Raji (cell line): ENCODE data around the gene MBD3.

Experiments used
- POLR2A ChIP-seq: IDR thresholded peaks from 2 replicates; pipeline ENCODE4 v1.6.1; 2011; ENCODE audit warnings: low read depth, low read length, control low read depth; ENCODE audit not compliant: insufficient read depth

MBD3 gene

DNA sequence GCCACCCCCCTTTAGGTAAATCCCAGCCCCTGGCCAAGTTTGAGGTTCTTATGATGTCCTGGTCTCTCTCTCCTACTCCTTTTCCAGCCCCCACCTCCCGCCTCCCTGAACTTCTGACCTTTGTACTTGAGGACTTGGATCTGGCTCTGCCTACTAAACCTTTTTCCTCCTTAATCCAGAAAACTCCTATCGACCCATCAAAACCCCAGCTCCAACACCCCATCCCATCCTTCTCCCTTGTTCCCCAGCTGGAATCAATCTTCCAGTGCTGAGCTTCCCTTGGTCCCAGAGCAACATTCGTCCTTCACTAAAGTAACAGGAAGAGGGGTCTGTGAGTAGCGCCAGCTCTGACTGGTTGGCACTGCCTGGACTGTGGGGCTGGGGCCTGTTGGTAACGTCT, 29.9 kb upstream of the MBD3 start:
- no peak for TF ChIP-seq POLR2A

DNA sequence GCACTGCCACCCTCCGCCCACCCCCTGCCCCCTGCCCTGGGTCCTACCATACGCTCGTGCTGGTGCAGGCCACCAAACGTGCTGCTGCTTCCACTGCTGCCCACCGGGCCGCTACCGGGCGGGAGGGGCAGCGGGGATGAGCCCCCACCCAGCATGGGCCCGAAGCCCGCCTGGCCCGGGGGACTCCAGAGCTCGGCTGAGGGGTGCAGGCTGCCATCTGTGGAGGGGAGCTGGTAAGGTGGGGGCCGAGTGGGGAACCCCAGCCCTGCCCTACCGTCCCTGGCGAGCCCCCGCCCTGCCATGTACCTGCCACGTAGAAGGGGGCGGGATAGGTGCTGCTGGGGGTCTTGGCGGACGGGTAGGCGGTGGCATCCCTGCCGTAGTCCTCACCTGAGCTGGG, 29.3 kb upstream of the MBD3 start:
- TF ChIP-seq POLR2A, result no peak

DNA sequence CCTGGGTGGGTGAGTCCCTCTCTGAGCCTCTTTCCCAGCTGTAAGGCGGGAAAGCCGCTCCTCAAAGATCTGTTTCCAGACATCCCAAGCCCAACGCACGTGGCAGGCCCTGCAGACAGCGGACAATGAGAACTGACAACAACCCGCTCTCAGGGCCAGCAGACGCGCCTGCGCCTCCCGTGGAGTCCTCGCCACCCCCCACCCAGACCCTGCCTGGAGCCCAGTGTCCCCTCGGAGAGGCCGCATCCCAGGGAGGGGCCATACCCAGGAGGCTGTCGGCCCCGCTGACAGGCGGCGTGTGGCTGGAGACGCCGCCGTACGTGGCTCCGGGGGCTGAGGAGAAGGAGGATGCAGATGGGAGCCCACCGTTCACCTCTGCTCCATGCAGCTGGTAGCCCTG, 28.9 kb upstream of the MBD3 start:
- no peak for TF ChIP-seq POLR2A

DNA sequence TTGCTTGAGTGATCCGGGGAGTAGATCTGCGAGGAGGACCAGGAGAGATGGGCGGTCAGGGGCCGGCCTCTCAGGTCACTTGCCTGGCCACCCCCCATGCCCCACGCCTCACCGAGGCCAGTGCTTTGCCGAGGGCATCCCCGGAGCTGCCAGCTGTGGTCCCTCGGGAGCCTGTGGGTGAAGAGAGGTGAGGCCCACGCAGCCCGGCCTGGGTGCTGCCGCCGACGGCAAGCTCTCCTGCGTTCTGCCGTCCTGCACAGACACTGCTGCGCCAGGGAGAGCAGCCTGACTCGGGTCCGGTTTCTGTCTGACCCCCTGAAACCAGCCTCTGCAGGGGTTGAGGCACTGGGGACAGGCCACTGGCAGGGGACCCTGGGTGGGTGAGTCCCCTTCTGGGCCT, 28.4 kb upstream of the MBD3 start:
- no peak for TF ChIP-seq POLR2A

DNA sequence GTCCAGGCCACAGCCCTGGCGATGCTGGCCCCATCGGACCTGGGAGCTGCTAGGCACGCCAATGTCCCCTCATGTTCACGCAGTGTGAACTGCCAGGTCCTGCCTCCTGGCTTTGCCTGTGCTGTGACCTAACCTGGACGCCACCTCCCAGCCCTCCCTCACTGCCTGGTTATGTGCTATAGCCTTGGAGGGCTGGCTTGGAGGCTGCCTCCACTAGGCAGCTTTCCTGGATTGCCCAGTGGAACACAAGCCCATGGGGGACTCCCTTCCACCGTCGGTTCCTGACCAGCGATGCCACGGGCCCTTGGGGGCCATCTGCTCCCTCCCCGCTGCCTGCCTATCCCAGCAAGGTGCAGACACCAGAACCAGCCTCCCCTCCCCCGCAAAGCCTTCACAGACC, 27.8 kb upstream of the MBD3 start:
- TF ChIP-seq POLR2A, result no peak

DNA sequence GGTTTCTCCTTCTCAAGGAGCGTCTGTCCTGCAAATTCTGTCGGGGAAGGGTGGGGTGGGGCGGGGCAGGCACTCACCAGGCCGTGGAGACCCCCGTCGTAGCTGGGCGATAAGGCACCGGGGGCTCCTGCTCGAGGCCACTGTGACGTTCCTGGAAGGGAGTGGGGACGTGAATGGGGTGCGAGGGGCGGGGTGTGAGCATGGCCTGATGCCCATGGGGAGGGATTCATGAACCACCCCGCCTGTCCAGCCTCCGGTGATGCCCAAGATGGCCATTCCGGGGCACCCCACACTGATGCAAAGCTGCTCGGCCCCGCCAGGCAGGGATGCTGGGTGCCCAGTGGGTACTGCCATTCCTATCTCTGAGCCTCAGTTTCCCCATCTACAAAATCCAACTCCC, 27.0 kb upstream of the MBD3 start:
- no peak for TF ChIP-seq POLR2A

DNA sequence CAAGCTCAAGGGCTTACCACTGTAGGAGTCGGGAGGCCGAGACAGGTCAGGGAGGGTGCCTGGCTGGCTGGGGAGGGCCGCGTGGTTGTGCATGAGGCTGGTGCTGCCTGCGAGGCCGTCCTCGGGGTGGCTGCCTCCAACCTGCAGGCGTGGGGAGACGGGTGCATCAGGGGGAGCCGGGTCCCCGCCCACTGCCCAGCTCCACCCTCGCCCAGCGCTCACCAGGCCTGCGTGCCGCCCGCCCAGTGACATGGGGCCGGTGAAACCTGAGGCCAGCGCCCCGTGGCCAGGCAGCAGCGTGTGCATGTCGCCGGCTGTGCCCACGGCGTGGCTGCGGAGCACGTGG, 26.4 kb upstream of the MBD3 start:
- TF ChIP-seq POLR2A, result no peak

DNA sequence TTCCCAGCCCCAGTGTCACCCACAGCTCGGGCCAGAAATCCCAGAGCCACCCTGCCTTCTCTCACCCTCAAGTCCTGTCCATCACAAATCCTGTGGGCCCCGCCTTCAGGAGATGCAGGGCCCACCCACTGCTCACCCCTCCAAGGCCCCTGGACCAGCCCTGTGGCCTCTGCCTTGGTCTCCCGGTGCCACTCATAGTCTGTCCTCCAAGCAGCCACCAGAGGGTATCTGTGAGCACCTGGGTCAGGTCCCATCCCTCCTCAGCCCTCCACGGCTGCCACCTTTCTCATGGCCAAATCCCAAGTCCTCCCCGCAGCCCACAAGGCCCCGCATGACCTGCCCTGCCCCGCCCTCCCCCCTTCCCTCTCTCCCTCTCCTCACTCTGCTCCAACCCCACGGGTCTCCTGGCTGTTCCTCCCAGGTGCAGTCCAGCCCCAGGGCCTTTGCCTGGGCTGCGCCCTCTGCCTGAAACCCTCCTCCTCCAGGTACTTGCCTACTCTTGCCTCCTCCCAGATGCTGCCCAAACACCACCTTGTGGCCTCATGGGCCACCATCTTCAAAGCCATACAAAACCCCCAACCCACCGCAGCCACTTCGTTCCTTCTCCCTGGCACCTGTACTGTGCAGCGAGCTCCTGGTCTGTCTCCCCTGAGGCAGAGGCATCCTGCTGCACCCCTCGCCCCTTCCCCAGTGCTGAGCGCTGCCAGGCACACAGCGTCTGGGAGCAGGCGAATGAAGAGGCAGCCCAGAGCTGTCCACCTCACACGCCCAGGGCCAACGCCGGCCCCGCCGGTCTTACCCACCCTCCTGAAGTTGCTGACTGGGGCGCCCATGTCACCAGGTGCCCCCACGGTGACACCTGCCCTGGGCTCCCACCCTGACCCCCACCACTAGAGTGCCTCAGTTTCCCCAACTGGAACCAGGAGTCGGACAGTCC, 25.8 kb upstream of the MBD3 start:
- TF ChIP-seq POLR2A, result no peak

DNA sequence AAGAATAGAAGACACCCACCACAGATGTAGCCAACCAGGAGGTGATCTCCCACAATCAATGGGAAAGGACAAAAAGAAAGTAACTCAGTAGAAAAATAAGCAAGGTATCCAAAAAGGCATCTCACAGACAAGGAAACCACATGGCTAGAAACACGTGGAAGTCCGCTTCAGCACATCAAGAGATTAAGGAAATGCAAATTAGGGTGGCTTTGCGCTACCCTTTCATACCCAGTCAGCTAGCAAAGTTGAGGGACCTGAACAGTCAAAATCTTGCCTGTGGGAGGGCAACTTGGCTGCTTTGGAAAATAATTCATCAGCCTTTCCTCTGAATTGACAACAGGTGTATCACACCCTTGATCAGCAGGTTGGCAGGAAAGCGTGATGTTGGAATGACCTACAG, 24.2 kb upstream of the MBD3 start:
- no peak for TF ChIP-seq POLR2A

DNA sequence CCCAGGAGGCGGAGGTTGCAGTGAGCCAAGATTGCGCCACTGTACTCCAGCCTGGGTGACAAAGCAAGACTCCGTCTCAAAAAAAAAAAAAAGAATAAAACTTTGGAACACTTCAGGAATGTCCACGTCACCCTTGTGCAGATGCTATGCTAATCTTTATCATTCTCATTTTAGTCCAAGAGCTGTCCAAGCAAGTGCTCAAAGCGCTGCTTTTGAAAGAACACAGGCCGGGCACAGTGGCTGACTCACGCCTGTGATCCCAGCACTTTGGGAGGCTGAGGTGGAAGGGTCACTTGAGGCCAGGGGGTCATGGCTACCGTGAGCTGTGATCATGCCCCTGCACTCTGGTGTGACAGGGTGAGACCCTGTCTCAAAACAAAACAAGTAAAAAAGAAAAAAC, 23.7 kb upstream of the MBD3 start:
- no peak for TF ChIP-seq POLR2A

DNA sequence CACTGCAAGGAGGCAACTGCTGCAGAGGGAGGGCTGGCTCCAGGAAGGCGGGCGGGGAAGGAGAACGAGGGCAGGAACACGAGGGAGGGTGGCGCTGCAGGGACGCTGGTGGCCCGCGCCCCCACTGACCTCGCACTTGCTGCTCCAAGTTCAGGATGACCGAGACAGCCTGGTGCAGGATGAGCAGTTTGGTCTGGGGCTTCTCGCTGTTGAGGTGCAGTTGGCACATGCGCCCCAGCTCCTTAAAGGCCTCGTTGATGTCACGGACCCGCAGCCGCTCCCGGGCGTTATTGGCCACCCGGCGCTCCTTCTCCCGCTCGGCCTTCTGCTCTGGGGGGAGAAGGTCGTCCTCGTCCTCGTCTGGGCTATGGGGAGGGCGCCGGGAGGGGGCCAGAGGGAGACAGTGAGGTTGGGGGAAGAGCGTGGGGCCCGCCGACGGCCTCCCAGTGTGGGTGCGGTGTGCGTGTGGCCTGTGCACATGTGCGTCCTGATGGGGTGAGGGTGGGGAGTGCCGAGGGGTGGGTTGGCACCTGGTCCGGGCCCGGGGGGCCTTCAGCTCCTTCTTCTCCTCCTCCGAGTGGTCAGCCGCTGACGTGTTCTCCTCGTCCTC, 22.6 kb upstream of the MBD3 start:
- TF ChIP-seq POLR2A, result no peak

DNA sequence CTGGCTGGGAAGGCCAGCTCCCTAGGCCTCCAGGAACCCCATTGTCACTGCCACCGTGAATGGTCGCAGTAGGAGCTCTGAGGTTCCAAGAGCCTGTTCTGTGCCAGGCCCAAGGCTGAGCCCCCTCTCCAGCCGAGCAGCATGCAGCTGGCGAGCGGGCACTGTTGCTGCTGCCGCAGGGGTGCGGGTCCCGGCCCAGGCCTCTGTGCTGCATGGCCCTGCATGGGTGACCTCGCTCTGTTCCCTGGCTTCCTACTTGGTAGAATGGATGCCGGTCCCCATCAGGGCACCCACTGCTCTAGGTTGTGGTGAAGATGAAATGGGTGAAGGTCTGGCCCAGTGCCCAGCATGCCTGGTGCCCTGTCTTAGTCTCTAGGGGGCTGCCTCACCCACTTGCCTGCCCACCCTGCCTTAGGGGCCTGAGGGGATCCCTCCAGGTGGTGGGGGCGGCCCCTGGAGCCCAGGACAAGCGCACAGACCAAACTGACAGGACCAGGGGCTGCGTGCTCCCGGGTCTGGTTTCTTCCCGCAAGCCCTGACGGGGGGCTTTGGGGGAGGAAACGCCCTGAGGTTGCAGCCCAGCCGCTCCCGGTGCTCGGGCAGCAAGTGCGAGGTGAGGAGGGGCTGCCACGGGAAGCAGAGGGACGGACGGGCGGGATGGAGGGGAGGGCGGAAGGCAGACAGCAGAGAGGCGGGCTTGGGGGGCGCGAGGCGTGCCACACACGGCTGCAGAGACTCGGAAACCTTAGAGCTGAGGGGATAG, 21.3 kb upstream of the MBD3 start:
- no peak for TF ChIP-seq POLR2A

DNA sequence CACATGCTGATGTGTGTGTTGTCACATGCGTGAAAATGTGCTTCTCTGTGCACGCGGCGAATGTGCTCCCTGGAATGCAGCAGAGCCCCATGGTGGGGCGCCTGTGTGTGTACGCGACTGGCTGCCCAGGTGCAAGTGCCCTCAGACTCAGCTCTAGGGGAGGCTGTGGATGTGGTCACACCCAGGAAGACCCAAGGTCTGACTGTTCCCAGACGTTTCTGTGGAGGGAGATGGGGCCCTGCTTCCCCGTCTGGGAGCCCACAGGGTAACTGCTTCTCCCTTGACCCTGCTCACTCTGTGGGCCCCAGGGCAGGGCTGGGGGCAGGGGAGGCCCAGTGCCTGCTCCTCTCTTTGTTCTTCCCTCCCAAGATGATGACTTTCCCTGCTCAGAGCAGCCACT, 20.5 kb upstream of the MBD3 start:
- no peak for TF ChIP-seq POLR2A

DNA sequence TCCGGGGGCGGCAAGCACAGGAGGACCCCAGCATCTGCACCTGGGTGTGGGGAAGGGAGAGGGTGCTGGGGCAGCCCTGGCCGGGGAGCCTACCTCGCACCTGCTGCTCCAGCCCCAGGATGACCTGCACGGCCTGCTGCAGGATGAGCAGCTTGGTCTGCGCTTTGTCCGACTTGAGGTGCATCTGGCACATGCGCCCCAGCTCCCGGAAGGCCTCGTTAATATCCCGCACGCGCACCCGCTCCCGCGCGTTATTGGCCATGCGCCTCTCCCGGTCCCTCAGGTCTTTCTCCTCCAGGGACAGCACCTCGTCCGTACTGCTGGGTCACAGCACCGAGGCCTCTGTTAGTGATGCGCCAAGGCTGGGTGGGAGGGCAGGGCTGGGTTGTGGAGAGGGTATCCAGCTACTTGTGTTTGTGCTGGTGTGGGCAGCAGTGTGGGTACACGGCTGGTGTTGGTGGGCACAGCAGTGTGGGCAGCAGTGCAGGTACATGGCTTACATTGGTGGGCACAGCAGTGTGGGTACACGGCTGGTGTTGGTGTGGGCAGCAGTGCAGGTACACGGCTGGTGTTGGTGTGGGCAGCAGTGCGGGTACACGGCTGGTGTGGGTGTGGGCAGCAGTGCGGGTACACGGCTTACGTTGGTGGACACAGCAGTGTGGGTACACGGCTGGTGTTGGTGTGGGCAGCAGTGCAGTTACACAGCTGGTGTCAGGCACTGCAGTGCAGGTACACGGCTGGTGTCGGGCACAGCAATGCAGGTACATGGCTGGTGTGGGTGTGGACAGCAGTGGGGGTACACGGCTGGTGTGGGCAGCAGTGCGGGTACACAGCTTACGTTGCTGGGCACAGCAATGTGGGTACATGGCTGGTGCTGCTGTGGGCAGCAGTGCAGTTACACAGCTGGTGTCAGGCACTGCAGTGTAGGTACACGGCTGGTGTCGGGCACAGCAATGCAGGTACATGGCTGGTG, 19.7 kb upstream of the MBD3 start:
- no peak for TF ChIP-seq POLR2A

DNA sequence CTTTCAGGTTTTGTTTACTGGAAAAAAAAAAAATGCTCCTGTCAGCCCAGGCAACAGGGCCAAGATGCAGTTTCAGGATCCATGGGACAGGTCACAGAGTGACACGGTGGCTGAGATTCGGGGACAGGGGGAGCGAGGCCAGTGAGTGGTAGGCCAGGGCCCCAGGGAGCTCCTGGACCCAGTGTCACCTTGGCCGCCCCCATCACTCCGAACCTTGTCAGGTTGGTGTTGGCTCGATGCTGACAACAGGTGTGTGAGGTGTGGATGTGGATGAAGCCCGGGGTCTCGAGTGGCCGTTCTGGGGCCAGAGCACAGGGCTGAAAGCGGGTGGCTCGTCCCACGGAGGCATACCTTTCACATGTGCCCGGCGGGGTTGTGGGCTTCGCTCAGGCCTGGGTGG, 18.7 kb upstream of the MBD3 start:
- no peak for TF ChIP-seq POLR2A
